MM.1S (cell line): Measurements from ENCODE around the gene PDZD8.

Source experiments
- DNase-seq: peaks from one replicate; pipeline ENCODE4 v3.0.0-alpha.2; 2015
- H2AFZ ChIP-seq: fragments of 300-600 bp; sonication (generic); 2 replicates; pipeline ENCODE4 v1.6.0; 2016; ENCODE audit warnings: antibody characterized with exemption, low read length
- H3F3A ChIP-seq: fragments of 300-600 bp; sonication (generic); 2 replicates; pipeline ENCODE4 v1.6.1; 2016; ENCODE audit warnings: mild to moderate bottlenecking, antibody characterized with exemption, low read length, moderate library complexity, mixed read lengths; ENCODE audit not compliant: insufficient read depth
- H3K27ac ChIP-seq: fragments of 300-600 bp; sonication (generic); 2 replicates; pipeline ENCODE4 v1.5.1; 2016; ENCODE audit warnings: mild to moderate bottlenecking, low read length
- H3K27me3 ChIP-seq: fragments of 300-600 bp; sonication (generic); replicated peaks from 2 replicates; pipeline ENCODE4 v1.6.0; 2016; ENCODE audit warnings: low read length; ENCODE audit not compliant: insufficient read depth
- H3K36me3 ChIP-seq: fragments of 300-600 bp; sonication (generic); replicated peaks from 2 replicates; pipeline ENCODE4 v1.6.1; 2016; ENCODE audit warnings: mild to moderate bottlenecking, low read length, mixed read lengths; ENCODE audit not compliant: insufficient read depth
- H3K4me1 ChIP-seq: fragments of 300-600 bp; sonication (generic); 2 replicates; pipeline ENCODE4 v1.6.1; 2016; ENCODE audit warnings: low read length, mixed read lengths
- H3K4me2 ChIP-seq: fragments of 300-600 bp; sonication (generic); 2 replicates; pipeline ENCODE4 v1.6.0; 2016; ENCODE audit warnings: low read depth, low read length
- H3K4me3 ChIP-seq: fragments of 300-600 bp; sonication (generic); 2 replicates; pipeline ENCODE4 v1.5.1; 2016; ENCODE audit warnings: low read length, mixed read lengths
- H3K79me2 ChIP-seq: fragments of 300-600 bp; sonication (generic); 2 replicates; pipeline ENCODE4 v1.6.1; 2016; ENCODE audit warnings: mixed run types, low read length, mixed read lengths
- H3K9ac ChIP-seq: fragments of 300-600 bp; sonication (generic); 2 replicates; pipeline ENCODE4 v1.6.1; 2016; ENCODE audit warnings: low read length, mixed read lengths
- H3K9me2 ChIP-seq: fragments of 300-600 bp; sonication (generic); replicated peaks from 2 replicates; pipeline ENCODE4 v1.6.1; 2016; ENCODE audit warnings: mild to moderate bottlenecking, low read length, mixed read lengths; ENCODE audit not compliant: insufficient read depth
- H3K9me3 ChIP-seq: fragments of 300-600 bp; sonication (generic); replicated peaks from 2 replicates; pipeline ENCODE4 v1.6.1; 2016; ENCODE audit warnings: mild to moderate bottlenecking, low read length, mixed read lengths; ENCODE audit not compliant: insufficient read depth
- H4K20me1 ChIP-seq: fragments of 300-600 bp; sonication (generic); 2 replicates; pipeline ENCODE4 v1.6.1; 2016; ENCODE audit warnings: mild to moderate bottlenecking, low read length, moderate library complexity, mixed read lengths; ENCODE audit not compliant: insufficient read depth
- EZH2 ChIP-seq: fragments of 300-600 bp; sonication (generic); optimal IDR thresholded peaks from 2 replicates; pipeline ENCODE3; 2017; ENCODE audit warnings: low read depth, mild to moderate bottlenecking, antibody characterized with exemption, low read length, mixed read lengths
- EZH2phosphoT487 ChIP-seq: fragments of 300-600 bp; sonication (generic); IDR thresholded peaks from 2 replicates; pipeline ENCODE4 v1.6.1; 2018; ENCODE audit warnings: antibody characterized with exemption, low read length
- TF ChIP-seq, protein P1 (sequence below): fragments of 300-600 bp; sonication (generic); IDR thresholded peaks from 2 replicates; pipeline ENCODE4 v1.5.1; 2016; ENCODE audit warnings: antibody characterized with exemption, low read length, mixed read lengths

PDZD8 gene

DNA sequence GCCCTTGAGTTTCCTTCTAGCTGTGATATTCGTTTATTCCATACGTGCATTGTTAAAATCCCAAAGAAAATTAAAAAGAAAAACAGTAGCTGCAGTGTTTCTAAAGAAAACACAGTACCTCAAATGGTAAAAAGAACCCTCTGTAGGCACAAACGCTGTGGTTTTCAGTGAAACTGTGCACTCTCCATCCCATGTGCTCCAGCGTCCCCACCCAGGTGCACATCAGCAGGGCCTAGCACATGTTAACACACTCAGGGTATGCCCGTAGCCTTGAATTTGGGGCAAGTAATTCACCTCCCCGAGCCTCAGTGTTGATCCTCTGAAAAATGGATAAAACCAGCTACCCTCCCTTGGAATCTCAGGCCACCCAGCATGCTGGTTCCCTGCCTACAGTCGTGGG, 124.8 kb downstream of the PDZD8 start:
- no peak overlapping the region for H3K27ac ChIP-seq
- no peak overlapping the region for H3K9ac ChIP-seq
- no peaks in the 10 kb centered on the region for H3K9me2 ChIP-seq
- no peak overlapping the region for H3K4me3 ChIP-seq
- no peaks in the 10 kb centered on the region for H3K27me3 ChIP-seq
- no peaks in the 10 kb centered on the region for H3K9me3 ChIP-seq
- TF ChIP-seq, protein P1, sequence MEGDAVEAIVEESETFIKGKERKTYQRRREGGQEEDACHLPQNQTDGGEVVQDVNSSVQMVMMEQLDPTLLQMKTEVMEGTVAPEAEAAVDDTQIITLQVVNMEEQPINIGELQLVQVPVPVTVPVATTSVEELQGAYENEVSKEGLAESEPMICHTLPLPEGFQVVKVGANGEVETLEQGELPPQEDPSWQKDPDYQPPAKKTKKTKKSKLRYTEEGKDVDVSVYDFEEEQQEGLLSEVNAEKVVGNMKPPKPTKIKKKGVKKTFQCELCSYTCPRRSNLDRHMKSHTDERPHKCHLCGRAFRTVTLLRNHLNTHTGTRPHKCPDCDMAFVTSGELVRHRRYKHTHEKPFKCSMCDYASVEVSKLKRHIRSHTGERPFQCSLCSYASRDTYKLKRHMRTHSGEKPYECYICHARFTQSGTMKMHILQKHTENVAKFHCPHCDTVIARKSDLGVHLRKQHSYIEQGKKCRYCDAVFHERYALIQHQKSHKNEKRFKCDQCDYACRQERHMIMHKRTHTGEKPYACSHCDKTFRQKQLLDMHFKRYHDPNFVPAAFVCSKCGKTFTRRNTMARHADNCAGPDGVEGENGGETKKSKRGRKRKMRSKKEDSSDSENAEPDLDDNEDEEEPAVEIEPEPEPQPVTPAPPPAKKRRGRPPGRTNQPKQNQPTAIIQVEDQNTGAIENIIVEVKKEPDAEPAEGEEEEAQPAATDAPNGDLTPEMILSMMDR, result no peak
- TF ChIP-seq EZH2phosphoT487, result no peak
- no peak for TF ChIP-seq EZH2
- H3K79me2 ChIP-seq, result no peaks in the 10 kb centered on the region
- no peaks in the 10 kb centered on the region for H3K36me3 ChIP-seq
- DNase-seq, result no peak
- H3K4me2 ChIP-seq, result no peak overlapping the region
- no peaks in the 10 kb centered on the region for H3K4me1 ChIP-seq
- H3F3A ChIP-seq, result no peaks in the 10 kb centered on the region
- no peak overlapping the region for H2AFZ ChIP-seq
- no peaks in the 10 kb centered on the region for H4K20me1 ChIP-seq

DNA sequence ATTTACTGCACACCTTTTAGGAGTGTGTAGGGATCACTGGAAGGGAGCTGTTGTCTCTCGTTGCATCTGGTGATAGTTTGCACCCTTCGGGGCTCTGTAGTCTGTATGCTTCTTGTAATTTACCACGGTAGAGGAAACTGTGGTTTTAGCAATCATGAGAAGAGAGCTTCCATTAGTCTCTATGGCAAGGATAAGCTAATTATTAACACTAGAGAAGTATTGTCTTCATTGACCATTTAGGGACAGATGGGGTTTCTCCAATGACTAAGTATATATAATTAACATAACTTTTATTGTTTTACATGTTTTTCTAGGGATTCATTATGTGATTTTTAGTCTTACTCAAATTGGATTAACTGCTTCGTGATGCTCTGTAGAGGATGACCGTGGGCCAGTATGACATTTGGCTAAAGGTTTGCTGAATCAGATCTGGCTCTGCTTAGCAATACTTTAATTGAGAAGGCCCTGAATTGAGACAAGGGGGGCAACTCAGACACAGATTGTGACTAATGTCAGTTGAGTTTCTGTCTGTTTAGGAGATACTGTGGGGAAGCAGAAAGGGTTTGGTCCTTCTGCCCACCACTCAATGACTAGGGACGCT, 125.6 kb downstream of the PDZD8 start:
- Histone ChIP-seq H3F3A (no peaks in the 10 kb centered on the region), H4K20me1 (no peaks in the 10 kb centered on the region), H3K4me1 (no peaks in the 10 kb centered on the region), H3K36me3 (no peaks in the 10 kb centered on the region), H3K27me3 (no peaks in the 10 kb centered on the region), H2AFZ (no peak overlapping the region), H3K4me2 (no peak overlapping the region), H3K9me2 (no peaks in the 10 kb centered on the region), H3K9me3 (no peaks in the 10 kb centered on the region), H3K27ac (no peak overlapping the region), H3K9ac (no peak overlapping the region), H3K79me2 (no peaks in the 10 kb centered on the region), H3K4me3 (no peak overlapping the region)
- TF ChIP-seq EZH2phosphoT487, result no peak
- TF ChIP-seq, protein P1, result no peak
- TF ChIP-seq EZH2, result no peak
- DNase-seq, result no peak

DNA sequence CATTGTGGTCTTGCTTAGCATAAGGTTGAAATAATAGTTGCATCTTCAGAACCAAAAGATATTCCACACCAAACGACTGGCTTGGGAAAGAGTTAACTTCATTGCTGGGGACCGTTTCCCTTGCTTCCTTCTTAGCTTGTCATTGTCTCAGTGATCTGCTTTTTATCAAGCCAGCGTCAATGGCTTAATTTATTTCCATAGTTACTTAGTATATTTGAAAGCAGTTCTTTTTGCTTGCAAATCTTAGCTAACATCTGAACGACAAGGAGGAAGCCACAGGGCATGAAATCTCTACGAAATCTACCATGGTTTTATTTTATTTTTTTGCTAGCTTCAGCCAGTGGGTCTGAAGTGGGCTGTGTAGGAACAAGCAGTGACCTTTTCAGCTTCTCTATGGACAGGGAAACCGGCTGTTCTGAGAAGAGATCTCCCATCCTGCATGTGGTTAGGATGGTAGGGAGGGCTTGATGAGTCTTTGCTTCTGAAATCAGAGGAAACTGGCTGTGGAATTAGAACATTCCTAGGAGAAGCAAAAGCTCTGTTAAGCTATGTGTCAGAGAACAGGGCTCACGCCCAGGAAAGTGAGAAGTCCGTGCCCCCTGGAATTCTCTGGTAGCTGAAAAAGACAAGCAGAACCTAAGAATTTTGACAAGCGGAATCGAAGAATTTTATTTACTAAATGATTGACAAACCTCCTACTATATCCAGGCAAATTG, 126.3 kb downstream of the PDZD8 start:
- Histone ChIP-seq H3K9me3 (no peaks in the 10 kb centered on the region), H3K79me2 (no peaks in the 10 kb centered on the region), H3K27ac (no peak overlapping the region), H2AFZ (no peak overlapping the region), H3K9me2 (no peaks in the 10 kb centered on the region), H3F3A (no peaks in the 10 kb centered on the region), H3K9ac (no peak overlapping the region), H3K27me3 (no peaks in the 10 kb centered on the region), H3K4me2 (no peak overlapping the region), H3K36me3 (no peaks in the 10 kb centered on the region), H4K20me1 (no peaks in the 10 kb centered on the region), H3K4me3 (no peak overlapping the region), H3K4me1 (no peaks in the 10 kb centered on the region)
- no peak for TF ChIP-seq EZH2phosphoT487
- TF ChIP-seq, protein P1, result no peak
- no peak for TF ChIP-seq EZH2
- DNase-seq, result no peak
